ENCODE results near the gene GNG7. TPM values are rescaled to one million over a fixed set of nuclear protein-coding genes. Genes with fewer than 3 reads are reported as not detected.
"Not testable (repeated sequence)": the region's sequence is repeated elsewhere in the genome, so short reads cannot be mapped to it uniquely, and the experiment has no call there.

The GNG7 gene
- total and polyA plus RNA-seq, 12 donors: 0.83 to 16.5 (median 7.8) TPM

DNA sequence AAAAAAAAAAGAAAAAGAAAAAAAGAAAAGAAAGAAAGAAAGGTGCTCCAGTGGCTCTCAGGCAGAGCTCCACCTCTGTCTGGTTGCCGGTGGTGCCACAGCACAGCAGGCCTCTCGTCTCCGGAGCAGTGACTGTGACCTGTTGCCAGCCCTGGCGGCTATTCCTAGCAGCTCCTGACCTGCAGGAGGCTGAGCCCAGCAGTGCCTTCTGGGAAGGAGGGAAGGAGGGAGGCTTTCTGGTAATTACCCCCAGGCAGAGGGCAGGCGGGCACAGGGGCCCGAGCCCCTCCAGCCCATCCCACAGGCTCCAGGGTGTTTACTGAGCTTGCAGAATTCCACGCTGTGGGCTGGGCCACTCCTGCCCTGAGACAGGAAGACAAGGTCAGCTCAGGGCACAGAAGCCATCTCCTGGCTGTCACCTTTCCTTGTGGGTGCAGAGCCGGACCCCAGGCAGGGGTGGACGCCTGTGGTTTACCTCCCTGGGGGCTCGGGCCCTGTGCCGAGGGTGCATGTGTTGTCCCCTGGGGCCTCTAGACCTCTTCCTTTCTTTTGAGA, 77.9 kb downstream of the GNG7 start:
- DNase-seq: peak in 4 of 7 donors; percentile 62 to 82 (median 68)
- no peaks in the 10 kb centered on the region for H3K36me3 ChIP-seq (replicated peaks in 1 of 2)
- H3K27me3 ChIP-seq: no peaks in the 10 kb centered on the region
- no peaks in the 10 kb centered on the region for H3K9me3 ChIP-seq (replicated peaks in 1 of 3)
- 47 to 73% (median 63%) methylated on average over 5 to 11 of the region's 11 CpGs for WGBS, 4 donors
- peak overlapping the region in 2 of 5 donors; percentile 37 to 63 for H3K27ac ChIP-seq
- TF ChIP-seq, protein P1, sequence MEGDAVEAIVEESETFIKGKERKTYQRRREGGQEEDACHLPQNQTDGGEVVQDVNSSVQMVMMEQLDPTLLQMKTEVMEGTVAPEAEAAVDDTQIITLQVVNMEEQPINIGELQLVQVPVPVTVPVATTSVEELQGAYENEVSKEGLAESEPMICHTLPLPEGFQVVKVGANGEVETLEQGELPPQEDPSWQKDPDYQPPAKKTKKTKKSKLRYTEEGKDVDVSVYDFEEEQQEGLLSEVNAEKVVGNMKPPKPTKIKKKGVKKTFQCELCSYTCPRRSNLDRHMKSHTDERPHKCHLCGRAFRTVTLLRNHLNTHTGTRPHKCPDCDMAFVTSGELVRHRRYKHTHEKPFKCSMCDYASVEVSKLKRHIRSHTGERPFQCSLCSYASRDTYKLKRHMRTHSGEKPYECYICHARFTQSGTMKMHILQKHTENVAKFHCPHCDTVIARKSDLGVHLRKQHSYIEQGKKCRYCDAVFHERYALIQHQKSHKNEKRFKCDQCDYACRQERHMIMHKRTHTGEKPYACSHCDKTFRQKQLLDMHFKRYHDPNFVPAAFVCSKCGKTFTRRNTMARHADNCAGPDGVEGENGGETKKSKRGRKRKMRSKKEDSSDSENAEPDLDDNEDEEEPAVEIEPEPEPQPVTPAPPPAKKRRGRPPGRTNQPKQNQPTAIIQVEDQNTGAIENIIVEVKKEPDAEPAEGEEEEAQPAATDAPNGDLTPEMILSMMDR (IDR thresholded peaks at IDR 0.05): peak in 3 of 6 experiments; percentile 18 to 36 (median 20)
- TF ChIP-seq POLR2A (IDR thresholded peaks at IDR 0.05): peak in 1 of 2 donors; percentile 17
- peaks cover 17 to 34% of the 10 kb centered on the region in 2 donors for H3K4me1 ChIP-seq (replicated peaks in 1 of 2)
- intact Hi-C loops (cut with DNase I): no loop called here
- no peak overlapping the region for H3K4me3 ChIP-seq

DNA sequence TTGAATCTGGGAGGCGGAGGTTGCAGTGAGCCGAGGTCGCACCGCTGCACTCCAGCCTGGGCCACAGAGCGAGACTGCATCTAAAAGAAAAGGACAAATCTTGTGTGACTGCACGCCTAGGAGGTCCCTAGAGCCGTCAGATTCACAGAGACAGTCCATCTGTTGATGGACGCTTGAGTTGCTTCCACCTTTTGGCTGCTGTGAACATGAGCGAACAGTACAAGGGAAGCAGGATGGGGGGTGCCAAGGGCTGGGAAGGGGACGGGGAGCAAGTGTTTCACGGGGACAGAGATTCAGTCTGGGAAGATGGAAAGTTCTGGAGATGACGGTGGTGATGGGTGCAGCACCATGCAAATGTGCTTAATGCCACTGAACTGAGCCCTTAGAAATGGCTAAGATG, 78.7 kb downstream of the GNG7 start:
- H3K27ac ChIP-seq: no peak overlapping the region
- 90 to 96% (median 93%) methylated on average over 12 of the region's 12 CpGs for WGBS, 4 donors
- TF ChIP-seq, protein P1 (IDR thresholded peaks at IDR 0.05): no peak
- no peak for TF ChIP-seq POLR2A (IDR thresholded peaks at IDR 0.05)

DNA sequence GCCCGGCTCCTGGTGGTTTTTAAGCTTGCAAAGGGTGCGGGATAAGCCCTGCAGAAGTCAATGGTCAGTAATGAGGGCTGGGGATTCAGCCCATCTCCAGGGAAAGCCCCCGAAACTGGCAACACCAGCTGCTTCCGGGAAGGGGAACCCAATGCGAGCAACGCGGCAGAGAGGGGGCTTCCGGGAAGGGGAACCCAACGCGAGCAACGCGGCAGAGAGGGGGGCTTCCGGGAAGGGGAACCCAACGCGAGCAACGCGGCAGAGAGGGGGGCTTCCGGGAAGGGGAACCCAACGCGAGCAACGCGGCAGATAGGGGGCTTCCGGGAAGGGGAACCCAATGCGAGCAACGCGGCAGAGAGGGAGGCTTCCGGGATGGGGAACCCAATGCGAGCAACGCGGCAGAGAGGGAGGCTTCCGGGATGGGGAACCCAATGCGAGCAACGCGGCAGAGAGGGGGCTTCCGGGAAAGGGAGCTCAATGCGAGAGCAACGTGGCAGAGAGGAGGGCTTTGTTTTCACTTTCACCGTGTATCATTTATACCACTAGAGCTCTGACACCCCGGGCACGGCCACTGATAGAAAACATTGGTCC, 80.0 kb downstream of the GNG7 start:
- whole genome bisulfite sequencing, 4 donors: 79 to 88% (median 83%) methylated on average over 34 to 40 of the region's 40 CpGs
- H3K9me3 ChIP-seq (replicated peaks in 1 of 3); H3K27me3 ChIP-seq; H3K4me3 ChIP-seq; DNase-seq; H3K27ac ChIP-seq; intact Hi-C loops (cut with DNase I); H3K36me3 ChIP-seq (replicated peaks in 1 of 2): not testable (repeated sequence)
- H3K4me1 ChIP-seq (replicated peaks in 1 of 2): peaks cover 17 to 29% of the 10 kb centered on the region in 2 donors

More for the DNA sequence above, 78.7 kb downstream of the GNG7 start:
- intact Hi-C loops (cut with DNase I): no loop called here
- Histone ChIP-seq H3K27me3 (no peaks in the 10 kb centered on the region), H3K36me3 (replicated peaks in 1 of 2) (no peaks in the 10 kb centered on the region), H3K4me1 (replicated peaks in 1 of 2) (peaks cover 17 to 34% of the 10 kb centered on the region in 2 donors), H3K4me3 (no peak overlapping the region), H3K9me3 (replicated peaks in 1 of 3) (no peaks in the 10 kb centered on the region)
- no peak for DNase-seq

DNA sequence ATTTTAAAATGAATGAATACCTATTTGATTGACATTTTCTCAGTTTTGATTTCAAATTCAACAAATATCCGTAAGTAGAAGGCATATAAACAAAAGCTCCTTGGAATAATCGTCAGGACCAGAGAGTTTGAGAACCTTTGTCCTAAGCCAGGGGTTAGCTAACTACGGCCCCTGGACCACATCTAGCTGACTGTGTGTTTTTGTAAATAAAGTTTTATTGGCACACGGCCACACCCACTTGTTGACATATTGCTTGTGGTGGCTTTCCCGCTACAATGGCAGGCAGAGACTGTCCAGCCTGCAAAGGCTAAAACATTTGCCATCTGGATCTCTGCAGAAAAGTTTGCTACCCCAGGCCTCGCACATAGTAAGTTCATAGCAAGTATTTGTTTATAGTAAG, 83.4 kb downstream of the GNG7 start:
- WGBS, 4 donors: 87 to 90% (median 88%) methylated on average over 6 of the region's 6 CpGs
- peak overlapping the region in 3 of 5 donors; percentile 6 to 62 (median 32) for H3K27ac ChIP-seq
- no peak for DNase-seq
- H3K4me3 ChIP-seq: no peak overlapping the region
- TF ChIP-seq POLR2A (IDR thresholded peaks at IDR 0.05): no peak
- TF ChIP-seq, protein P1 (IDR thresholded peaks at IDR 0.05): no peak
- no peaks in the 10 kb centered on the region for H3K9me3 ChIP-seq (replicated peaks in 1 of 3)
- H3K36me3 ChIP-seq (replicated peaks in 1 of 2): no peaks in the 10 kb centered on the region
- intact Hi-C loops (cut with DNase I): loop anchor here in 1 of 2 donors (10.0 kb wide), 1 partner anchor 144 kb away; the partner anchor contains the start of gene GADD45B
- no peaks in the 10 kb centered on the region for H3K27me3 ChIP-seq
- H3K4me1 ChIP-seq (replicated peaks in 1 of 2): peaks cover 6 to 15% of the 10 kb centered on the region in 2 donors

Data from adrenal gland (tissue), 12 donors.